ENCODE measurements around the gene CRLF2. TPM values are rescaled to one million over a fixed set of nuclear protein-coding genes. Genes with fewer than 3 reads are reported as not detected.

The CRLF2 gene
- total and polyA plus RNA-seq, 4 donors: 0.19 to 1.4 (median 0.42) TPM

GRCh38 chrX:1169189-1169588 is 43.3 kb downstream of the CRLF2 start:
- no peaks in the 10 kb centered on the region for H3K27me3 ChIP-seq (ENCODE audit: control insufficient read depth in 3 of 3, insufficient read depth in 3 of 3, low read length in 2 of 3)
- H3K9me3 ChIP-seq (ENCODE audit: control insufficient read depth in 4 of 4, insufficient read depth in 3 of 4, low read length in 3 of 4): no peaks in the 10 kb centered on the region
- no peak overlapping the region for H3K4me3 ChIP-seq
- no peak for DNase-seq
- no peaks in the 10 kb centered on the region for H3K36me3 ChIP-seq (ENCODE audit: control insufficient read depth in 4 of 4, insufficient read depth in 4 of 4, low read length in 4 of 4)
- WGBS, 2 donors: 54 to 73% methylated on average over 6 to 7 of the region's 7 CpGs
- no peak for ATAC-seq (ENCODE audit: insufficient read depth, low FRiP score)
- H3K9ac ChIP-seq (ENCODE audit: insufficient read depth in 1 of 2, low read length in 2 of 2): no peak overlapping the region
- H3K27ac ChIP-seq (ENCODE audit: low read depth in 1 of 2, low read length in 1 of 2): no peak overlapping the region
- TF ChIP-seq CTCF (IDR thresholded peaks at IDR 0.05; ENCODE audit: control extremely low read depth, extremely low read depth): no peak
- H3K4me1 ChIP-seq (ENCODE audit: control insufficient read depth in 5 of 5, insufficient read depth in 5 of 5, low read length in 5 of 5): no peaks in the 10 kb centered on the region

- Histone ChIP-seq H3K36me3 (ENCODE audit: control insufficient read depth in 4 of 4, insufficient read depth in 4 of 4, low read length in 4 of 4) (no peaks in the 10 kb centered on the region), H3K4me1 (ENCODE audit: control insufficient read depth in 5 of 5, insufficient read depth in 5 of 5, low read length in 5 of 5) (no peaks in the 10 kb centered on the region), H3K27me3 (ENCODE audit: control insufficient read depth in 3 of 3, insufficient read depth in 3 of 3, low read length in 2 of 3) (no peaks in the 10 kb centered on the region), H3K4me3 (no peak overlapping the region), H3K9me3 (ENCODE audit: control insufficient read depth in 4 of 4, insufficient read depth in 3 of 4, low read length in 3 of 4) (no peaks in the 10 kb centered on the region), H3K9ac (ENCODE audit: insufficient read depth in 1 of 2, low read length in 2 of 2) (no peak overlapping the region), H3K27ac (ENCODE audit: low read depth in 1 of 2, low read length in 1 of 2) (no peak overlapping the region)
- WGBS, 2 donors: 90 to 96% methylated on average over 3 of the region's 3 CpGs
- TF ChIP-seq CTCF (IDR thresholded peaks at IDR 0.05; ENCODE audit: control extremely low read depth, extremely low read depth): no peak
- ATAC-seq (ENCODE audit: insufficient read depth, low FRiP score) (no peak), DNase-seq (no peak)
Measured at GRCh38 chrX:1167918-1168481, 44.4 kb downstream of the CRLF2 start.

GRCh38 chrX:1167466-1167865 is 45.0 kb downstream of the CRLF2 start:
- no peak overlapping the region for H3K4me3 ChIP-seq
- WGBS, 2 donors: 22 to 34% methylated on average over 4 of the region's 4 CpGs
- no peaks in the 10 kb centered on the region for H3K27me3 ChIP-seq (ENCODE audit: control insufficient read depth in 3 of 3, insufficient read depth in 3 of 3, low read length in 2 of 3)
- no peak overlapping the region for H3K9ac ChIP-seq (ENCODE audit: insufficient read depth in 1 of 2, low read length in 2 of 2)
- ATAC-seq (ENCODE audit: insufficient read depth, low FRiP score): no peak
- H3K27ac ChIP-seq (ENCODE audit: low read depth in 1 of 2, low read length in 1 of 2): no peak overlapping the region
- no peaks in the 10 kb centered on the region for H3K9me3 ChIP-seq (ENCODE audit: control insufficient read depth in 4 of 4, insufficient read depth in 3 of 4, low read length in 3 of 4)
- no peak for TF ChIP-seq CTCF (IDR thresholded peaks at IDR 0.05; ENCODE audit: control extremely low read depth, extremely low read depth)
- DNase-seq: no peak
- H3K4me1 ChIP-seq (ENCODE audit: control insufficient read depth in 5 of 5, insufficient read depth in 5 of 5, low read length in 5 of 5): no peaks in the 10 kb centered on the region
- H3K36me3 ChIP-seq (ENCODE audit: control insufficient read depth in 4 of 4, insufficient read depth in 4 of 4, low read length in 4 of 4): no peaks in the 10 kb centered on the region

All from lung (tissue), 12 donors.